ENCODE data around the gene NCAM2. TPM values are rescaled to one million over a fixed set of nuclear protein-coding genes. Genes with fewer than 3 reads are reported as not detected.

Gene NCAM2
- total RNA-seq, 1 donor from 2014 or later, result 4.3 TPM

- Mint-ChIP-seq H3K4me3 (ENCODE audit: unreplicated experiment) (no peak overlapping the region), H3K36me3 (ENCODE audit: unreplicated experiment) (no peaks in the 10 kb centered on the region), H3K27ac (ENCODE audit: unreplicated experiment) (no peak overlapping the region), H3K9me3 (ENCODE audit: unreplicated experiment) (no peaks in the 10 kb centered on the region), H3K4me1 (ENCODE audit: low read depth, unreplicated experiment) (no peaks in the 10 kb centered on the region), H3K27me3 (ENCODE audit: unreplicated experiment) (peaks cover 2% of the 10 kb centered on the region)
- no peak for TF ChIP-seq CTCF (IDR thresholded peaks at IDR 0.05; ENCODE audit: partially characterized antibody, unreplicated experiment)
- DNase-seq, result no peak
Observed at GRCh38 chr21:21262048-21262447, 263.8 kb downstream of the NCAM2 start.

DNA sequence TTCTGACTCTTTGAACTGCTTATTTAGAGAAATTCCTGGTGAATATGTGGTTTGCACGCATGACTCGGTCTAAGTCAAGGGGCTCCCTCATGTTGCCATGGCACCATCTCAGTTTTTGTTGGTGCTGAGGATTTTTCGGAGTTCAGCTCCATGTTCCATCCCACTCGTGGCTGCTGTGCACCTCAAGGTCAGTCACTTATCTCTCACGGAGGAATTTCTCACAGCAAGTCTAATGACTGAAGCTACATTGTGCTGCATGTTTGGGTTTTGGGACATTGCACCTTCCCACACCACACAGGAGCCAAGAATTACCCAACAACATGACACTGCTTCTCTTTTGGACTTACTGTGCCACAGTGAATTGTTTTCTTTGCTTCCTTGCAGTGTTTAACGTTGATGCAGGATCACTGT is 269.9 kb downstream of the NCAM2 start:
- Mint-ChIP-seq H3K27me3 (ENCODE audit: unreplicated experiment) (no peaks in the 10 kb centered on the region), H3K27ac (ENCODE audit: unreplicated experiment) (no peak overlapping the region), H3K9me3 (ENCODE audit: unreplicated experiment) (no peaks in the 10 kb centered on the region), H3K4me3 (ENCODE audit: unreplicated experiment) (no peak overlapping the region), H3K36me3 (ENCODE audit: unreplicated experiment) (no peaks in the 10 kb centered on the region), H3K4me1 (ENCODE audit: low read depth, unreplicated experiment) (no peaks in the 10 kb centered on the region)
- no peak for TF ChIP-seq CTCF (IDR thresholded peaks at IDR 0.05; ENCODE audit: partially characterized antibody, unreplicated experiment)
- DNase-seq, result no peak

DNA sequence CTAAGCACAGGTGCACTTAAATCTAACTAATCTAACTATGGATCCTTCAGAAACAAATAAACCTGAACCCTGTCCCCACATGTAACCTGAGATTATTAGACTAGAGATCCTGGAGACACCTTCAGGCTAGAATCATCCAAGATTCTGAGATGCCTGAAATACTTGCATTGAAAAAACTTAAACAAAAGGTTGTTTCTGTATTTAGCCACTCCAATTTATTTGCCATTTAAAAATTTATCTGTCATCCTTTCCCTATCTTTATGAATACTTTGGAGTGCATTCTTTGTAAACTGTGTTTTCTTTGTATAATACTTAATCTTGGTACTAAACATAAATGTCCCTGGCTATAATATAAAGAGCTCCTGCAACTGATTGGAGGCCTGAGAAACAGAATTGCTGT is 270.7 kb downstream of the NCAM2 start:
- Mint-ChIP-seq H3K27me3 (ENCODE audit: unreplicated experiment) (no peaks in the 10 kb centered on the region), H3K4me3 (ENCODE audit: unreplicated experiment) (no peak overlapping the region), H3K9me3 (ENCODE audit: unreplicated experiment) (no peaks in the 10 kb centered on the region), H3K4me1 (ENCODE audit: low read depth, unreplicated experiment) (no peaks in the 10 kb centered on the region), H3K27ac (ENCODE audit: unreplicated experiment) (no peak overlapping the region), H3K36me3 (ENCODE audit: unreplicated experiment) (no peaks in the 10 kb centered on the region)
- no peak for TF ChIP-seq CTCF (IDR thresholded peaks at IDR 0.05; ENCODE audit: partially characterized antibody, unreplicated experiment)
- no peak for DNase-seq

DNA sequence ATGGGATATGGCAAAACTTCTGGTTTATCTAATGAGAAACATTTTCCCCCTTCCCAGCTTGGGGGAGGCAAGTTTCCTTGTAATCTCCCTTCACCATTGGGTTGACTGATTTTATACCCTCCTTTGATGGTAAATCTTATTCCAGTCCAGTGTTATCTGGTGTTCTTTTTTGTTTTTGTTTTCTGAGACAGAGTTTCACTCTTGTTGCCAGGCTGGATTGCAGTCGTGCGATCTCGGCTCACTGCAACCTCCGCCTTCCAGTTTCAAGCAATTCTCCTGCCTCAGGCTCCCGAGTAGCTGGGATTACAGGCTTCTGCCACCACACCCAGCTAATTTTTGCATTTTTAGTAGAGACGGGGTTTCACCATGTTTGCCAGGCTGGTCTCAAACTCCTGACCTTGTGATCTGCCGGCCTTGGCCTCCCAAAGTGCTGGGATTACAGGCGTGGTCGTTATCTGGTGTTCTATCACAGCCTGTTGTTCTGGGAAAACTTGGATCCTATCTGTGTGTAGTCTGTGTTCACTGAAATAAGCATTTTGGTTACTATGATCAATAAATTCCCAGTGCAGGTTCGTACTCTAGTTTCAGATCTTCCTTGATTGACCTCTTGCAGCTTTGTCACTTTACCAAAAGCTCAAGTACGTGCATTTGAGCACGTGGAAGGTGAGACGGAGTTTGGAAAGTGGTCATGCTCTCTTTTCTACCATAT is 281.1 kb downstream of the NCAM2 start:
- H3K4me1 Mint-ChIP-seq (ENCODE audit: low read depth, unreplicated experiment), result no peaks in the 10 kb centered on the region
- H3K36me3 Mint-ChIP-seq (ENCODE audit: unreplicated experiment), result no peaks in the 10 kb centered on the region
- no peaks in the 10 kb centered on the region for H3K27me3 Mint-ChIP-seq (ENCODE audit: unreplicated experiment)
- DNase-seq, result no peak
- no peak for TF ChIP-seq CTCF (IDR thresholded peaks at IDR 0.05; ENCODE audit: partially characterized antibody, unreplicated experiment)
- no peak overlapping the region for H3K27ac Mint-ChIP-seq (ENCODE audit: unreplicated experiment)
- H3K4me3 Mint-ChIP-seq (ENCODE audit: unreplicated experiment), result no peak overlapping the region
- no peaks in the 10 kb centered on the region for H3K9me3 Mint-ChIP-seq (ENCODE audit: unreplicated experiment)

- H3K36me3 Mint-ChIP-seq (ENCODE audit: unreplicated experiment), result no peaks in the 10 kb centered on the region
- DNase-seq, result no peak
- H3K4me3 Mint-ChIP-seq (ENCODE audit: unreplicated experiment), result no peak overlapping the region
- no peaks in the 10 kb centered on the region for H3K27me3 Mint-ChIP-seq (ENCODE audit: unreplicated experiment)
- no peaks in the 10 kb centered on the region for H3K9me3 Mint-ChIP-seq (ENCODE audit: unreplicated experiment)
- TF ChIP-seq CTCF (IDR thresholded peaks at IDR 0.05; ENCODE audit: partially characterized antibody, unreplicated experiment), result no peak
- H3K27ac Mint-ChIP-seq (ENCODE audit: unreplicated experiment), result no peak overlapping the region
- H3K4me1 Mint-ChIP-seq (ENCODE audit: low read depth, unreplicated experiment), result no peaks in the 10 kb centered on the region
Observed at GRCh38 chr21:21283810-21284209, 285.6 kb downstream of the NCAM2 start.

Measured in glutamatergic neuron (in vitro differentiated cells).